HG02610 (cell line): ENCODE measurements around the gene LMAN2L.
"Not testable (repeated sequence)": the region's sequence is repeated elsewhere in the genome, so short reads cannot be mapped to it uniquely, and the experiment has no call there.

Experiments
- ATAC-seq: cut with Tn5 transposase; IDR thresholded peaks from one replicate; pipeline ENCODE4 v1.9.1; 2021; ENCODE audit warnings: mild to moderate bottlenecking, moderate library complexity; ENCODE audit not compliant: unreplicated experiment

LMAN2L gene

DNA sequence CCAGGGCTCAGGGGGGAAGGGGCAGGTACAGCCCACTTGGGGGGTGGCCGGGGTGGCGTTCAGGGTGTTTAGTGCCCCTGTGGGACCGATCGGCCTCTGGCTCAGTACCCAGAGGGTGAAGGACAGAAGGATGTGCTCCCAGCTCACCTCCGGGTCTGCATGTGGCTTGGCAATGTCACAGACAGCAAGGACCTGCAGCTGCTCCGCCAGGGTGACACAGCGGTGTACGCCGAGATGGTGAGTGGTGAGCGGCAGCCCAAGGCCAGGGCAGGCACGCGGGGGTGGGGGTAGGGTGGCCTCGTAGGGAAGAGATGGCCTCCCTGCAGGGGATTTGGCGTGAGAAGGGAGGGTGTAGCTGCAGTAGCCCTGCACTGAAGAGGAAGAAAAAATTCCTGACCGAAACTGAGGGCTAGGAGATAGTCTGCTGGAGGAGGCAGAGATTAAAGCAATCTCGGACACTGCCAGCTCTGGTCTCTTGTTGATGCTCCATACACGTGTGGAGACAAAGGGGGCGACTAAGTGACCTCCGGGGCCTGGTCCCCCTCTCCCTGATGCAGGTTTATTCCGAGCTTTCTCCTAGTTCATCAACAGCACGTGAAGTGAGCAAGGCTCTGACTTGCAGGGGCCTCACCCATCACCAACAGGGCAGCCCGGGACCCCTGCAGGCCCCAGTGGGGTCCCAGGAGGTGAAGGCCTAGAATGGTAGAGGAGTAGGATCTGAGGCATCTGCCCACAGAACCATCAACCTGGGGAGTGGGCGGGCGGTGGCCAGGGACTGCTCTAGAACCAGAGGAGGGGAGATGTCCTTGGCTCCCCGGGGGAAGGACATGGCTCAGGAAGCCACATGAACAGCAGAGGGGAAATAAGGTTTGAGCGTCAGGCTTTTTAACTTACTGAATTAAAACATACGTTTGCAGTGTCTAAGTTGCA lies 51.9 kb downstream of the LMAN2L start:
- ATAC-seq: no peak

DNA sequence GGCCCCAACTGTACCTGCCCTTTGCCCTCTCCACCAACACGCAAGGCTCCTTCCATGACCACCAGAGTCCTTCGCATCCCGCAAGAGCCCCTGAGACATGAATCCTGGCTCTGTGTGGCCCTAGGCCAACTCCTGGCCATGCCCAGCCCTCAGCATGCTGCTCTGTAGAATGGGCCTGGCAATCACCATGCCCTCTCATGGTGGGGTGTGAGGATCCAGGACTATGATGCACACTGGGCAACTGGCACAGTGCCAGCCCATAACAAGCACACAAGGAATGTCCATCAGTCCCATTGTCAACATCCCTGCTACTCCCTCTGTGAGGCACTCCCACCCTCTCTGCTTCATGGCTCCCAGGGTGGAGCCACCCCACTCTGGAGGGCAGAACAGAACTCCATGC lies 52.6 kb downstream of the LMAN2L start:
- no peak for ATAC-seq

DNA sequence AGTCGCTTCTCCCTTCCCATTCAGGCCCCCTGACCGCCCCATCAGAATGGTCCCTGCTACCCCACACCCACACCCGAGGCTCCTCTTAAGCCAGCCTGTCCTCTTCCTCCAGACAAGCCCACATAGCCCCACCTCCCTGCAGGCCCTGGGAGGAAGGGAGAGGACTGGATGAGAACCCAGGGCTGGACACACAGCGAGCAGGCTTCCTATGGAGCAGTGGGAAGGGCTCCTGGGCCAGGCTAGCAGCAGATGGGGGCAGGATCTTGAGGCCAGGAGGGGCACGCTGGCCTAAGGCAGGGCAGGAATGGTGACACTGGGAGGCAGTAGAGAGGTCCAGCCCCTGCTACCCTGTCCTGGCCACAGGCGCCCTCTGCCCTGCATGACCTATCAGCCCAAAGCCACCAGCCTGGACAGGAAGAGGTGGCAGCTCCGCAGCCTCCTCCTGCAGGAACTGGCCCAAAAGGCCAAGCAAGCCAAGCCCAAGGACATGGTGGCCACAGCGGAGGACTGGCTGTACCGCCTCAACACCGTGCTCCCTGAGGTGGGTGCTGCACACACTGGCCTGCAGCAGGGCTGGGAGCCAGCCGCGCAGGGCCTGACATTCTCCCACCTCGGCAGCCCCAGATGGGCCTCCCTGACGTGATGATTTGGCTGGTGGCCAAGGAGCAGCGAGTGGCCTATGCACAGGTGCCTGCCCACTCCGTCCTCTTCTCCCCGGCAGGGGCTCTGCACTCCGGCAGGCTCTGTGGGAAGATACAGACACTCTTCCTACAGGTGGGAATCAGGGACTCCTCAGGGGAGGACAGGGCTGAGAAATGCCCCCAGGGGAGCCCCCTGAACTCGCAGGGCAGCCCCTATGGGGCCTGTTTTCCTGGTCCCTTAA lies 54.0 kb downstream of the LMAN2L start:
- ATAC-seq: no peak

DNA sequence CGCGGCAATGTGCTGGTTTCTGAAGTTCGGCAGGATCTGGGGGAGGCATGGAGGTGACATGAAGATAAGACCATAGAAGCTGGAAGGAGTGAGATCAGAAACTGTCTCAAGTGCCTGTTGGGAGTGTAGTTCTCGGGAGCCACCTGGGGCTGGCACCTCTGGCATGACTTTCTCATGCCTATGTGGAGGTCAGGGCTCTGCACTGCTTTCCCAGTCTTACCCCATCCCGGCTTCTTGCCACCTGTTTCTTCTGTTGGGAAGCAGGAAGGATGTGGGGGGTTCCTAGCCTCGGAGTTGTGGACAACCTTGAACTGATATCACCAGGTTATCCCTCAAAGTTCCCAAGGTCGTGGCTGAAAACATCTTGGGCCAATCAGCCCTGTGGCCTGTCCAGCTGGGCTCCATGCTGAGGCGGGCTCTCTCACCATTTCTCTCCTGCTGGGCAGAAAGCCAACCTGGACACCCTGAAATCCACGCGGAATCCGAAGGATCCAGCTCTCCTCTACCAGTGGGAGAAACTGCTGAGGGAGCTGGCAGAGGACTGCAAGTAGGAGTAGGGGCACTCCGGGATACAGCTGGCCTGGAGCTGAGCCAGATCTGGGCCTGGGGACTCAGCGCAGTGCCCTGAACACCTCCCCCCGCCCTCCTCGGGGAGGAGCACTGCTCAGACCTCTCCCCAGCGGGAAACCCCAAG lies 54.8 kb downstream of the LMAN2L start:
- ATAC-seq: no peak

DNA sequence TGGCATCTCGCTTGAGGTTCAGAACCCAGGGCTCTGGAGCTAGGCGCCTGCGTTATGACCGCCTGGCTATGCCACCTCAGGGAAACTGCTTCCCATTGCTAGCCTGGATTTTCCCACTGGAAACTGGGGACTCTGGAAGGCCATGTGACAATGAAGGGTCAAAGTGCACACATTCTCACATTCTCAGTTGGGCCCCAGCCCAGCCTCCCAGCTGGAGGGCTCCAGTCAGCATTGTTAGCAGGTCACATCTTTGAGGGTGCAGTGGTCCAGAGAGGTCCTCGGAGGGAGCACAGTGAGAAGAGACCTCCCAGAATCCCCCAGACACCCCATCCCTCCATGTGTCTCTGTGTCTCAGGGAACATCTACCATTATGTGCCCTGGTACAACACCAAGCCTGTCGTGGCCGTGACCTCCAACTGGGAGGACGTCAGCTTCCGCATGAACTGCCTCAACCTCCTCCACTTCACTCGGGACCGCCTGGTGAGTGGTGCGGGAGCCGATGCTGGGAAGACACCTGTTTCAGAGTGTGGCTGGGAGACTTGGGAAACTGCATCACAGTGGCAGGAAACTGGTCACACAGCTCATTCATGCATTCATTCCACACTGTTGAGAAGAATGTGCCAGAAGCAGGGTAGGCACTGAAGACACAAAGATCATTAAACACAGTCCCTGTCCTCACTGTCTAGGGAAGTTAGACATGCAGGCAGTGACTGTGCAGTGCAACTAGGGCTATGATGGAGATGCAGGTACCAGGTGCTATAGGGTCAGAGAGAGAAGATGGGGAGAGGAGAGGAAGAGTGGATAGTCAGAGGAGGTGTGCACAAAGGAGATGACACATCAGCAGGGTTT lies 55.7 kb downstream of the LMAN2L start:
- no peak for ATAC-seq

DNA sequence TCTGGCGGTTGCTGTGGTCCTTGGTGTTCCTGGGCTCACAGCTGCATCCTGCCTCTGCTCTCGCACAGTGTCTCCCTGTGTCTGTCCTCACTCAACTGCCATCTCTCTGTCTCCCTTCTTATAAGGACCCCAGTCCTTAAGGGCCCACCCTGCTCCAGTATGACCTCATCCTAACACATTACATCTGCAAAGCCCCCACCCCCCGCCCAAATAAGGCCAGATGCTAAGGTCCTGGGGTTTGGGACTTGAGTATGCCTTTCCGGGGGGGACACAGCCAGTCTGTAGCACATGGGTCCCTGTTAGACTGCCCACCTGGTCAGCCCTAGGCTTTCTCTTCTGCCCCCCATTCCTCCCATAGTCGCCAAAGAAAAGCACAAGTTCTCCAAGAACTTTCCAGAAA lies 56.6 kb downstream of the LMAN2L start:
- ATAC-seq: no peak

DNA sequence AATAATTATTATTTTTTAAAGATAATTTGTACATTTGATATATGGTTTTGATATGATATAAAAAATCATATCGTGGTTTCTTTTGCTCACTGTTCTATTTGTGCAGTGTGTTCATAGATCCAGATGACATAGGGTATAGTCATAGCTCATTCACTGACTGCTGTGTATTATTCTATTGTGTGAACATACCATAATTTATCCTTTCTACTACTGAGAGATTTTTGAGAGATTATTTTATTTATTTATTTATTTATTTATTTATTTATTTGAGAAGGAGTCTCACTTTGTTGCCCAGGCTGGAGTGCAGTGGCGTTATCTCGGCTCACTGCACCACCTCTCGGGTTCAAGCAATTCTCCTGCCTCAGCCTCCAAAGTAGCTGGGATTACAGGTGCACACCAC lies 58.3 kb downstream of the LMAN2L start:
- ATAC-seq: no peak

DNA sequence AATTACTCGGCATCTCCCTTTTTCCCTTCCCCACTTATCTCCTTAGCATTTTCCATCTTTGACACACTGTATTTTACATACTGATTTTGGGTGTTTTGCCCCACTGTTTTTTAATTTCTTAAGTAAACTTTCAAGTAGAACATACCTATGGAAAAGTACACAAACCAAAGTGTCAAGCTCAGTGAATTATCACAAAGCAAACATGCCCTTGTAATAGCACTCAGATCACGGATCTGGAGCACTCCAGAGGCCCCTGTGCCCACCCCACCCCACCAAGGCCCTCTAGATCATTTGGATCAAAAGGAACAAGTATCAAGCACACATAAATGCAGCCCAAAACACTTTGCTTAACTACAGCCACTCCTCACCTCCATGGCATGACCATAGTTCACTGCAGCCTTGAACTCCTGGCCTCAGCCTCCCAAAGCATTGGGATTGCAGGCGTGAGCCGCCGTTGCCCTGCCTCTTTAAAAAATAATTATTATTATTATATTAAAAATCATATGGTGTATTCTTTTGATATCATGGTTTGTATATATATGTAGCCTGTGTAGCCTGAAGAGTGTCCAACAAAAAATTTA lies 59.2 kb downstream of the LMAN2L start:
- no peak for ATAC-seq

DNA sequence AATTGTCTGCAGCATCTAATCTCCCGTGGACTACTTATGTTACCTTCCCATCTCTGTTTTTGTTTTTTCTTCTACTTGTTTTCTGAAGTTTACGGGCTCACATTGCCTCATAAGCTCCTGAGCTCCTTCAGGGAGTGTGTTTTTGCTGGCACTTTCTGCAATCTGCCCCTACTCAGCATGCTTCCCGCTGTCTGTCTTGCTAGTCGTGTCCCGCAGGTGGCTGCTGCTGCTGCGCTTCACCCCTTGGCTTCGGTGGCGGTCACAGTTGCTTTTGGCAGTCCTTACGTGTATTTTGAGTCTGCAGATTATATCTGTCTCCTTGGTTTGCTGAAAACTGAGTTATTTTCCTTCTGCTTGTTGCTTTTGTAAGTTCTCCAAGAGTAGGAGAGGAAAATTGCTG lies 60.0 kb downstream of the LMAN2L start:
- no peak for ATAC-seq

DNA sequence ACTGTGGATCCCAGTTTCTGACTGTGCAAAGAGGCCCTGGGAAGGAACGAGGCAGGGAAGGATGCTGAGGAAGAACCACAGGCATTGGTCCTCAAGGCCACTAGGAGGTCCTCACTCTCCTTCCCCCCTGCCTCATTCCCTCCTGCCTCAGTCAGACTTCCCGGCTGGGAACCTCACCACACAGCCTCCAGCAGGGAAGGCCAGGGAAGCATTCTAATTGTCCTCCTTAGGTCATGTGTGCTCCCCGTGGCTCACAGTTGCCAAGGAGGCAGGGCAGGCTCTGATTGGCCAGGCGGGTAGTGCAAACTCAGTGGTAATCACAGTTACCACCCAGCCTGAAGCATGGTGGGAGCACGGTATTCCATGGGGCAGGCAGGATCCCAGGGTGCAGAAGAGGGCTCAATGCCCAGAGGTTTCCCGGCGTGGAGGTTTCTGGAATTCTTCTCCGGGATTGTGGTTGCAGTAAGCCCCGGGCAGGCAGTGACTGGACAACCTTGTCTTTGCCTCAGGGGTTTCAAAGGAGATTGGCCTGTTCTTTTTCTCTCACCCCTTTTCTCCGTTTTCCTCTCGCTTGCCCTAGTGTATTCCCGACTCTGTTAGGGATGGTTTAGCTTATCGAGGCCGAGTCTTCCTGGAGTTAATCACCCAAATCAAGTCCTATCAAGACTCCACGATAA lies 70.2 kb downstream of the LMAN2L start:
- no peak for ATAC-seq

DNA sequence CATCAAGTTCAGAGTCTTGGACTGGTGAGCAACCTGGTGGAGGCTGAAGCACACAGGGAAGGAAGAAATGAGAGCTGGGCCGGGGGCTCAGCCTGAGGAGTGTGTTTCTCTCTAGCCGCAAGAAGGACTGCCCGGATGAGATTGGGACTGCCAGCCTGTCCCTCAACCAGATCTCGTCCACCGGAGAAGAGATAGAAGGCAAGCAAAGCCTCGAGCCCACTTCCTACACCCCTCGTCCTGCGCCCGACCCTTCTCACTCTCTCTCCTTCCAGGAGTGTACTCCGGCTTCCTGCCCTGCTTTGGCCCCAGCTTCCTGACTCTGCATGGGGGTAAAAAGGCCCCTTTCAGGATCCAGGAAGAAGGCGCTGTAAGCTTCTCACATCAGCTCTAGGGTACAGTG lies 71.1 kb downstream of the LMAN2L start:
- ATAC-seq: no peak

DNA sequence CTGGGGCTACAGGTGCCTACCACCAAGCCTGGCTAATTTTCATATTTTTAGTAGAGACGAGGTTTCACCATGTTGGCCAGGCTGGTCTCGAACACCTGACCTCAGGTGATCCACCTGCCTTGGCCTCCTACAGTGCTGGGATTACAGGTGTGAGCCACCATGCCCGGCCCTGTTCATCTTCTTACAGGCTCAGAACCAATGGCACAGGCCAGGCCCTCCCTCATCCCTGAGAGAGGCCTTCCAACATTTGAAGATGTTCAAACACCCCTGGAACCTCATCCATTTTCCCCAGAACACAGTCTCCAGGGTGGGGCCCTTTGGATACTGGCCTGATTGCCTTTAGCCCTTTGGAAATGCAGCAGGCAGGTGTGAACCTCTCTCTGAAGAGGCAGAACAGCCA lies 74.1 kb downstream of the LMAN2L start:
- ATAC-seq: not testable (repeated sequence)

DNA sequence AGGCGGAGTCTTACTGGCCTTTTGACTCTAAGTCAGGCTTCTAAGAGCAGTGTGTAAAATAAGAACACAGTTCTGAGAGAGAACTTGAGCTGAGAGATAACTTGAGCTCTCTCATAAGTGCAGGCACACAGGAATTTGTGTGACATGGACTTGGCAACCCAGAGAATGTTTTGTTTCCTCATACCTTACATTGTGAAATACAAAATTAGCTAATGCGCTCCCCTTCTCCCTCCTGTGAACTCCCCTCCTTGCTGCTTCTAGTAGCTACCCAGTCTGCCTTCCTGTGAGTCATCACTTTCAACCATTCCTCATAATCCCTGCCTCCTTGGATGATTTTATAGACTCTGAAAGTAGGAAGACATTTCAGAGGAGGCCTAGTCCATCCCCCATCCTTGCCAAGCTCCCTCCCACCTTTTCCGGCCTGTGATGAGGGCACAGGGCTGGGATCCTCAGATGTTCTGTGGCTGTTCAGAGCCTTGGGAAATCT lies 74.7 kb downstream of the LMAN2L start:
- no peak for ATAC-seq

DNA sequence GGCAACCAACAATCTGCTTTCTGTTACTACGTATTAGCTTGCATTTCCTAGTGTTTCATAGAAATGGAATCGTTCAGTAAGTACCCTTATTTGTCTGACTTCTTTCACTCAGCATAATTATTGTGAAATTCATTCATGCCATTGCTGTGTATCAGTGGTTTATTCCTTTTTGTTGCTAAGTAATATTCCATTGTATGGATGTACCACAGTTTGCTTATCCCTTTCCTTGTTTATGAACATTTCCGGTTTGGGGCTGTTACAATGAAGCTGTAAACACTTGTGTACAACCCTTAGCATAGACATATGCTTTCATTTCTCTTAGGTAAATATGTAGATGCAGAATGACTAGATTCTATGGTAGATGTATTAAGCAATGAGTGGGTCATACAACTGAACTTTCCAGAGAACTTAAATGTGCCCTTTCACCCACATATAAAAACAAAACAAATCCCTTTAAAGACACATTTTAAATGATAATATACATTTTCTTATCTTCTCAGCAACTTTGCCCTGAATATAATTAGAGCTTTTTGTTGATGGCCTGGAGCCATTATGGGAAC lies 75.4 kb downstream of the LMAN2L start:
- ATAC-seq: no peak

DNA sequence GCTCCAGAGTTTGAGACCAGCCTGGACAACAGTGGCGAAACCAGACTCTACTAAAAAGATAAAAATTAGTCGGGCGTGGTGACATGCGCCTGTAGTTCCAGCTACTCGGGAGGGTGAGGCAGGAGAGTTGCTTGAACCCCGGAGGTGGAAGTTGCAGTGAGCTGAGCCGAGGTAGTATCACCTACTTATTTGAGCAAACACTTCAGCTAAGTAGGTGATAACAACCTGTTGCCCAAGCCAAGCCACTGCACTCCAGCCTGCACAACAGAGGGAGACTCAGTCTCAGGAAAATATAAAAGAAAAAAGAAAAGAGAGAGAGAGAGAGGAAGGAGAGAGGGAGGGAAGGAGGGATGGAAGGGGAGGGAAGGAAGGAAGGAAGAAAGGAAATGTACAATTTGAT lies 76.0 kb downstream of the LMAN2L start:
- no peak for ATAC-seq

DNA sequence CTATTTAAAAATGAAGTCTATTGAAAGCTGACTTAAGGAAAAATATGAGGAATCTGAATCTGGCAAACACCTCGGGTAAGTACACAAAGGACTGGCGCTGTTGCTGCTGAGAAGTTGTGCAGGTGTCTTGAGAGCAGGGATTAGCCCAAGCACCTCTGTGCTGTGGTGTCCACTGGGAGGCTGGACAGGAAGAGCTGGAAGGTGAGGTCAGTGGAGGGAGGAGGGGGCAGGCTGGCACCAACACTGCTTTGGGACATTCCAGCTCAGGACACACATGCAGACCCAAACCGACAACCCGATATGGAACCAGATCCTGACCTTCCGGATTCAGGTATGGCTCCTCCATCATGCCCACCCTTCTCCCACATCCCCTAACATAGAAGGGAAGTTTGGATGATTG lies 76.7 kb downstream of the LMAN2L start:
- ATAC-seq: no peak

DNA sequence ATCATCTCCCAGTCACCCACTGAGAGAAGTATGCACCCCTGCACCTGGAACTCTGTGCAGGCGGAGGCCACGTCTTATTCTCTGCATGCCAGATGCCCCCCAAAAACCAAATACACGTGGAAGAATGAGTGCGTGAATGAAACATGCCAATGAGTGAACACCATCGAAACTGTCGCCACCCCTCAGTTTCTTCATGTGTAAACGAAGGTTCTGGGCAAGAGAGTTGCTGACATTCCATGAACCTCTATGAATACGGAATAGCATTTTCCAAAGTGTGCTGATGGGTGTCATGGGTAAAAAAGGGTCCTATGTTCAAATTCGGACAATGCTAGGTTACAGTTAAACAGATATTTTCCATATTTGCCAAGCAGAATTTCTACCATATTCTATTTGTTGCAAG lies 77.5 kb downstream of the LMAN2L start:
- no peak for ATAC-seq

DNA sequence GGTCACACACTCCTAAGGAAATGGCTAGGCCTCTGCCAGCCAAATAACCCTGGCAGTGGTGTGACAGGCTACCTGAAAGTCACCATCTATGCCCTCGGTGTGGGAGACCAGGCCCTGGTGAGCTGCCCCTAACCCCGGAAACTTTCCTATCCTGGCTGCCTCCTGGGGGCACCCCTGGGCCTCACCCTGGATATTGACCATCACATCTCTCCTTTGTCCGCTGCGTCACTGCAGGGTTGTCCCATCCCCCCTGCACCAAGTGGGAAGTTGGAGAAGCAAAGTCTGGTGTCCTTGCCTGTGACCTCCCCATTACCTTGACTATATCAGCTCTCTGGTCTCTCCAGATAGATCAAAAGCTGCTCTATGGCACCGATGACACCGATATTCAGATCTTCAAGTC lies 78.5 kb downstream of the LMAN2L start:
- ATAC-seq: no peak

DNA sequence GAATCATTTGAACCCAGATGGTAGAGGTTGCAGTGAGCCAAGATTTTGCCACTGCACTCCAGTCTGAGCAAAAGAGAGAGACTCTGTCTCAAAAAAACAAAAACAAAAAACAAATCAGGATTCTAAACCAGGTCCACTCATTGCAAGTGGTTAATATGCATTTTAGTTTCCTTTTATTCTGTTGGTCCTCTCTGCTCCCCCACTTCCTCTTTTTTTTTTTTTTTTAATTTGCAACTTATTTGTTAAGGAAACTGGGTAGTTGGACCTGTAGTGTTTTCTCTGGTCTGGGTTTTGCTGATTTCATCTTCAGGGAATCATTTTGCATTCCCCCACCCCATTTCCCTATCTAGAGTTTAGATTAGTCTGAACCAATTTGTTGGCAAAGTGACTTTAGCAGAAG lies 83.3 kb downstream of the LMAN2L start:
- no peak for ATAC-seq
